Stimulated activated CD4-positive, alpha-beta T cell treated with anti-CD3 and anti-CD28 coated beads, Interleukin-1b, Interleukin-23, amount 100 ng/mL, for 4 hours (primary cell): ENCODE data around the gene KCNQ1OT1.

Experiments used
- DNase-seq, 2 donors: peaks; one replicate each; pipeline ENCODE4 v3.0.0-alpha.2; 2020; ENCODE audit warnings: low read depth in 2 of 2

Gene KCNQ1OT1

GRCh38 chr11:2668876-2669275 is 30.9 kb downstream of the KCNQ1OT1 start:
- DNase-seq = no peak

- DNase-seq = no peak
Measured at GRCh38 chr11:2667940-2668339, 31.9 kb downstream of the KCNQ1OT1 start.

GRCh38 chr11:2666828-2667570 is 32.8 kb downstream of the KCNQ1OT1 start:
- DNase-seq = no peak

GRCh38 chr11:2666401-2666741 is 33.4 kb downstream of the KCNQ1OT1 start:
- no peak for DNase-seq

- DNase-seq = no peak
Measured at GRCh38 chr11:2665526-2666400, 34.0 kb downstream of the KCNQ1OT1 start.

GRCh38 chr11:2664791-2665525 is 34.8 kb downstream of the KCNQ1OT1 start:
- no peak for DNase-seq

- no peak for DNase-seq
Measured at GRCh38 chr11:2664376-2664775, 35.4 kb downstream of the KCNQ1OT1 start.

GRCh38 chr11:2663915-2664314 is 35.9 kb downstream of the KCNQ1OT1 start:
- DNase-seq = no peak

- DNase-seq = no peak
Measured at GRCh38 chr11:2663506-2663905, 36.3 kb downstream of the KCNQ1OT1 start.

- no peak for DNase-seq
Measured at GRCh38 chr11:2662430-2663299, 37.1 kb downstream of the KCNQ1OT1 start.

- no peak for DNase-seq
Measured at GRCh38 chr11:2662024-2662312, 37.8 kb downstream of the KCNQ1OT1 start.

GRCh38 chr11:2661173-2662023 is 38.4 kb downstream of the KCNQ1OT1 start:
- DNase-seq = no peak

GRCh38 chr11:2660357-2660939 is 39.3 kb downstream of the KCNQ1OT1 start:
- DNase-seq = no peak

GRCh38 chr11:2657697-2658284 is 42.0 kb downstream of the KCNQ1OT1 start:
- DNase-seq = no peak

- DNase-seq = no peak
Measured at GRCh38 chr11:2656859-2657258, 42.9 kb downstream of the KCNQ1OT1 start.

- no peak for DNase-seq
Measured at GRCh38 chr11:2655834-2656622, 43.8 kb downstream of the KCNQ1OT1 start.

- DNase-seq = no peak
Measured at GRCh38 chr11:2655016-2655719, 44.6 kb downstream of the KCNQ1OT1 start.

GRCh38 chr11:2653930-2654739 is 45.7 kb downstream of the KCNQ1OT1 start:
- no peak for DNase-seq
